Sigmoid colon (tissue), 3 donors: ENCODE data around the gene PJA1.

Source experiments
- CTCF ChIP-seq, 4 experiments: fragments of 450-650 bp in 3 of 4; fragments of 200-600 bp in 1 of 4; IDR thresholded peaks; one replicate each; pipeline ENCODE4 v1.5.1; 2016 to 2019; ENCODE audit warnings: antibody characterized with exemption in 4 of 4, mild to moderate bottlenecking in 3 of 4, moderate library complexity in 2 of 4
- POLR2A ChIP-seq, 2 donors: fragments of 450-650 bp; IDR thresholded peaks; one replicate each; pipeline ENCODE4 v1.6.1; 2016; ENCODE audit warnings: antibody characterized with exemption in 2 of 2, mild to moderate bottlenecking in 2 of 2, moderate library complexity in 2 of 2

GRCh38 chrX:69195192-69195591 lies 29.9 kb upstream of the PJA1 start:
- no peak for TF ChIP-seq CTCF (IDR thresholded peaks at IDR 0.05)
- TF ChIP-seq POLR2A (IDR thresholded peaks at IDR 0.05), result no peak
